Endothelial cell of umbilical vein (primary cell): ENCODE measurements around the gene POR. TPM values are rescaled to one million over a fixed set of nuclear protein-coding genes. Genes with fewer than 3 reads are reported as not detected.

Experiments
- BruUV-seq: library from RNA; stranded (reverse); fragments of 400-500 nt; replicated peaks from 2 replicates; lab custom pipeline; 2021; lab: Mats Ljungman, UMichigan
- CTCF ChIA-PET: fragments of 300-600, 350-600 bp; sonication (Branson Sonifier 250); formaldehyde crosslinking; loops from one replicate; lab custom pipeline; 2021; ENCODE audit warnings: antibody characterized with exemption, inconsistent platforms; lab: Charles Lee
- POLR2A ChIA-PET: fragments of 300-600, 350-600 bp; sonication (Branson Sonifier 250); formaldehyde crosslinking; loops from one replicate; lab custom pipeline; 2021; ENCODE audit warnings: antibody characterized with exemption, inconsistent platforms; lab: Charles Lee
- DNase-seq: peaks from one replicate; pipeline ENCODE4 v3.0.0-alpha.2; 2011; ENCODE audit warnings: low read depth, low spot score
- FAIRE-seq: peaks from 2 replicates; lab custom pipeline; 2011; peaks lifted over from hg19 to GRCh38; lab: Jason Lieb, UNC
- H2AFZ ChIP-seq: 2 replicates; pipeline ENCODE4 v1.6.0; 2012; ENCODE audit warnings: low read depth, low read length, control low read depth, inconsistent platforms
- H3K27ac ChIP-seq: 2 replicates; pipeline ENCODE4 v1.5.1; 2011; ENCODE audit warnings: low read depth, mild to moderate bottlenecking, control low read depth, low read length, moderate library complexity; ENCODE audit not compliant: insufficient read depth
- H3K27me3 ChIP-seq, 2 experiments: 2 replicates each; pipeline versions ENCODE4 v1.6.0 to v1.6.1; 2011; ENCODE audit warnings: low read length in 2 of 2, mixed read lengths in 1 of 2; ENCODE audit not compliant: control insufficient read depth in 2 of 2, insufficient read depth in 2 of 2
- H3K36me3 ChIP-seq, 2 experiments: 2 replicates in 1 of 2; 3 replicates in 1 of 2; pipeline ENCODE4 v1.5.1; 2011; ENCODE audit warnings: low read length in 2 of 2, mild to moderate bottlenecking in 1 of 2, moderate library complexity in 1 of 2; ENCODE audit not compliant: control insufficient read depth in 2 of 2, insufficient read depth in 2 of 2; ENCODE audit errors: extremely low read depth in 1 of 2
- H3K4me1 ChIP-seq: 3 replicates; pipeline ENCODE4 v1.5.1; 2011; ENCODE audit warnings: mild to moderate bottlenecking, low read length; ENCODE audit not compliant: control insufficient read depth, insufficient read depth; ENCODE audit errors: extremely low read depth
- H3K4me2 ChIP-seq: 2 replicates; pipeline ENCODE4 v1.6.1; 2011; ENCODE audit warnings: low read length, control low read depth, mixed read lengths; ENCODE audit not compliant: insufficient read depth
- H3K4me3 ChIP-seq, 3 experiments: fragments of 200-600 bp in 1 of 3; sonication (generic), shearing (Covaris generic) in 1 of 3; replicated peaks in 1 of 3; 2 replicates each; pipeline ENCODE4 v1.5.1; 2011 to 2016; ENCODE audit warnings: control low read depth in 3 of 3, low read length in 3 of 3, mild to moderate bottlenecking in 2 of 3, inconsistent platforms in 1 of 3, low read depth in 1 of 3, moderate library complexity in 1 of 3; ENCODE audit not compliant: insufficient read depth in 1 of 3
- H3K79me2 ChIP-seq: 2 replicates; pipeline ENCODE4 v1.6.0; 2012; ENCODE audit warnings: low read length, inconsistent platforms; ENCODE audit not compliant: control insufficient read depth, insufficient read depth
- H3K9ac ChIP-seq: replicated peaks from 2 replicates; pipeline ENCODE3; 2011; ENCODE audit warnings: low read length, control low read depth; ENCODE audit not compliant: insufficient read depth; ENCODE audit errors: extremely low read depth
- H3K9me1 ChIP-seq: replicated peaks from 3 replicates; pipeline ENCODE4 v1.6.0; 2011; ENCODE audit warnings: mild to moderate bottlenecking, low read length; ENCODE audit not compliant: control insufficient read depth, insufficient read depth; ENCODE audit errors: extremely low read depth
- H3K9me3 ChIP-seq: replicated peaks from 2 replicates; pipeline ENCODE4 v1.5.1; 2012; ENCODE audit warnings: low read length, inconsistent platforms; ENCODE audit not compliant: control insufficient read depth, insufficient read depth
- H4K20me1 ChIP-seq: replicated peaks from 2 replicates; pipeline ENCODE3; 2011; ENCODE audit warnings: mild to moderate bottlenecking, low read length; ENCODE audit not compliant: control insufficient read depth, insufficient read depth; ENCODE audit errors: extremely low read depth
- EZH2 ChIP-seq: IDR thresholded peaks from 2 replicates; pipeline ENCODE4 v1.6.1; 2012; ENCODE audit warnings: borderline replicate concordance, low read depth, mild to moderate bottlenecking, moderate library complexity, low read length, inconsistent platforms; ENCODE audit not compliant: severe bottlenecking
- FOS ChIP-seq: IDR thresholded peaks from 2 replicates; pipeline ENCODE4 v1.6.1; 2011; ENCODE audit warnings: mild to moderate bottlenecking, low read length, moderate library complexity, borderline replicate concordance; ENCODE audit not compliant: insufficient read depth
- GATA2 ChIP-seq: IDR thresholded peaks from 2 replicates; pipeline ENCODE4 v1.7.0; 2011; ENCODE audit warnings: low read depth, mild to moderate bottlenecking, moderate library complexity, mixed read lengths, low read length; ENCODE audit not compliant: insufficient read length, insufficient read depth
- JUN ChIP-seq: IDR thresholded peaks from 2 replicates; pipeline ENCODE4 v1.6.1; 2011; ENCODE audit warnings: borderline replicate concordance, low read depth; ENCODE audit not compliant: insufficient read length, insufficient read depth
- MYC ChIP-seq: IDR thresholded peaks from one replicate; pipeline ENCODE4 v1.6.1; 2011; ENCODE audit warnings: mild to moderate bottlenecking, low read depth, low read length
- POLR2A ChIP-seq: IDR thresholded peaks from 2 replicates; pipeline ENCODE4 v1.6.1; 2012; ENCODE audit warnings: low read depth, mild to moderate bottlenecking, control low read depth, low read length
- POLR2AphosphoS5 ChIP-seq: IDR thresholded peaks from 2 replicates; pipeline ENCODE4 v1.6.1; 2012; ENCODE audit warnings: low read depth, mild to moderate bottlenecking, control low read depth, low read length, moderate library complexity; ENCODE audit not compliant: insufficient read depth
- dilution Hi-C: fragments of 300-500 bp; cut with MboI; formaldehyde crosslinking; loops from one replicate; pipeline ENCODE4 v1.15.0; 2019; ENCODE audit warnings: low sequenced_read_pairs; ENCODE audit not compliant: extremely low pct_ligation_motif_present
- intact Hi-C: fragments of 100-400 bp; cut with micrococcal nuclease; formaldehyde crosslinking; loops from one replicate; pipeline ENCODE4 v1.10.0; 2022
- polyA plus RNA-seq, 4 experiments: library from polyadenylated mRNA; depleted of rRNA in 3 of 4; stranded (reverse) in 3 of 4; unstranded in 1 of 4; fragments of >200 nt; gene quantifications; 2 replicates each; pipeline versions ENCODE4 v1.2.1 to v1.2.3, GENCODE V29; 2011 to 2012; ENCODE audit warnings: missing spikeins in 1 of 4
- total RNA-seq: library from RNA; stranded (reverse); gene quantifications from 2 replicates; pipeline ENCODE4 v1.2.3, GENCODE V29; 2021
- TF ChIP-seq, protein P1 (sequence below): IDR thresholded peaks from 2 replicates; pipeline ENCODE4 v1.6.1; 2011; ENCODE audit not compliant: insufficient read depth, insufficient read length
- TF ChIP-seq, protein P2 (sequence below), 2 donors: IDR thresholded peaks; 1 replicate in 1 of 2; 2 replicates in 1 of 2; pipeline ENCODE4 v1.5.1; 2011; ENCODE audit warnings: low read length in 2 of 2, mild to moderate bottlenecking in 2 of 2, moderate library complexity in 2 of 2, control low read depth in 1 of 2, inconsistent platforms in 1 of 2, low read depth in 1 of 2; ENCODE audit not compliant: insufficient read depth in 1 of 2; ENCODE audit errors: extremely low read depth in 1 of 2

POR gene
- total and polyA plus RNA-seq, 2 donors (not counting 3 experiments of a cell fraction or from before 2014, with no cell fraction given) = 59.5 to 73.6 TPM

DNA sequence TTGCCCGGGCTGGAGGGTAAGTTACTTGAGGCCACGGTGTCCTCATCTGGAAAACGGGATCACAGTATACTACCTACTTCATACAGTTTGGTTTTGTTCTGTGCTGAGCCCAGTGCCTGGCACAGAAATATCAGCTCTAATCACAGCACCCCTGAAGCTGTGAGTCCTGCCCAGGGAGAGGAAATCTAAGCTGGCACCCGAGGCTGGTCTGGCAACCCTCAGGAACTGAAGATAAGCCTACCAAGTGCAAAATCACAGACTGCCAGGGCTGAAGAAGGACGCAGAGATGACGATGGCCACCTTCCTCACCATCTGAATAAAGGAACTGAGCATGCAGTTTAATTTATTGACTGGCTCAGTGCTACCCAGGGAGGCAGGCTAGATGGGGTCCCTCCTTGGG is 87.2 kb downstream of the POR start:
- no peaks in the 10 kb centered on the region for H3K79me2 ChIP-seq
- no peaks in the 10 kb centered on the region for H3K27me3 ChIP-seq
- FAIRE-seq (no peak), DNase-seq (no peak)
- H3K4me1 ChIP-seq = no peaks in the 10 kb centered on the region
- POLR2A ChIA-PET = no interaction called here
- H3K27ac ChIP-seq = no peak overlapping the region
- no peak overlapping the region for H3K4me3 ChIP-seq
- dilution Hi-C loops = no loop called here
- no peaks in the 10 kb centered on the region for H3K9me3 ChIP-seq
- no peaks in the 10 kb centered on the region for H3K9me1 ChIP-seq
- BruUV-seq = no TSS peak
- no peak overlapping the region for H3K9ac ChIP-seq
- H3K36me3 ChIP-seq = peaks cover 0 to 20% of the 10 kb centered on the region in 2 experiments
- H2AFZ ChIP-seq = no peak overlapping the region
- TF ChIP-seq EZH2 (no peak), GATA2 (no peak), POLR2A (no peak), JUN (no peak), FOS (no peak), MYC (no peak), POLR2AphosphoS5 (no peak)
- TF ChIP-seq, protein P1, sequence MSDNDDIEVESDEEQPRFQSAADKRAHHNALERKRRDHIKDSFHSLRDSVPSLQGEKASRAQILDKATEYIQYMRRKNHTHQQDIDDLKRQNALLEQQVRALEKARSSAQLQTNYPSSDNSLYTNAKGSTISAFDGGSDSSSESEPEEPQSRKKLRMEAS = no peak
- TF ChIP-seq, protein P2, sequence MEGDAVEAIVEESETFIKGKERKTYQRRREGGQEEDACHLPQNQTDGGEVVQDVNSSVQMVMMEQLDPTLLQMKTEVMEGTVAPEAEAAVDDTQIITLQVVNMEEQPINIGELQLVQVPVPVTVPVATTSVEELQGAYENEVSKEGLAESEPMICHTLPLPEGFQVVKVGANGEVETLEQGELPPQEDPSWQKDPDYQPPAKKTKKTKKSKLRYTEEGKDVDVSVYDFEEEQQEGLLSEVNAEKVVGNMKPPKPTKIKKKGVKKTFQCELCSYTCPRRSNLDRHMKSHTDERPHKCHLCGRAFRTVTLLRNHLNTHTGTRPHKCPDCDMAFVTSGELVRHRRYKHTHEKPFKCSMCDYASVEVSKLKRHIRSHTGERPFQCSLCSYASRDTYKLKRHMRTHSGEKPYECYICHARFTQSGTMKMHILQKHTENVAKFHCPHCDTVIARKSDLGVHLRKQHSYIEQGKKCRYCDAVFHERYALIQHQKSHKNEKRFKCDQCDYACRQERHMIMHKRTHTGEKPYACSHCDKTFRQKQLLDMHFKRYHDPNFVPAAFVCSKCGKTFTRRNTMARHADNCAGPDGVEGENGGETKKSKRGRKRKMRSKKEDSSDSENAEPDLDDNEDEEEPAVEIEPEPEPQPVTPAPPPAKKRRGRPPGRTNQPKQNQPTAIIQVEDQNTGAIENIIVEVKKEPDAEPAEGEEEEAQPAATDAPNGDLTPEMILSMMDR (IDR thresholded peaks at IDR 0.05; ENCODE audit: extremely low read depth in 1 of 2, insufficient read depth in 1 of 2, low read depth in 1 of 2, low read length in 2 of 2) = no peak
- CTCF ChIA-PET = interaction anchor here (1.6 kb wide), 1 partner anchor 18 kb away, joined by 3 read pairs; no protein-coding TSS in a partner anchor
- no peak overlapping the region for H3K4me2 ChIP-seq
- intact Hi-C loops = no loop called here
- no peaks in the 10 kb centered on the region for H4K20me1 ChIP-seq
